ENCODE results near the gene PXDN. TPM values are rescaled to one million over a fixed set of nuclear protein-coding genes. Genes with fewer than 3 reads are reported as not detected.

Gene PXDN
- total RNA-seq, 1 donor from 2014 or later = 292 TPM

- no peak for DNase-seq (ENCODE audit: low spot score in 2 of 2, unreplicated experiment in 2 of 2)
- no peak for TF ChIP-seq CTCF (IDR thresholded peaks at IDR 0.05; ENCODE audit: unreplicated experiment)
- H3K4me1 Mint-ChIP-seq = peaks cover 6% of the 10 kb centered on the region
- no peaks in the 10 kb centered on the region for H3K27me3 Mint-ChIP-seq (ENCODE audit: low read depth)
- H3K36me3 Mint-ChIP-seq = peaks cover 31% of the 10 kb centered on the region
- H3K4me3 Mint-ChIP-seq = no peak overlapping the region
- H3K27ac Mint-ChIP-seq = no peak overlapping the region
- no peaks in the 10 kb centered on the region for H3K9me3 Mint-ChIP-seq
Measured at GRCh38 chr2:1687254-1687653, 57.1 kb downstream of the PXDN start.

- Mint-ChIP-seq H3K27ac (no peak overlapping the region), H3K27me3 (ENCODE audit: low read depth) (no peaks in the 10 kb centered on the region), H3K9me3 (no peaks in the 10 kb centered on the region), H3K4me1 (peaks cover 6% of the 10 kb centered on the region), H3K36me3 (peaks cover 30% of the 10 kb centered on the region), H3K4me3 (no peak overlapping the region)
- DNase-seq (ENCODE audit: low spot score in 2 of 2, unreplicated experiment in 2 of 2) = no peak
- TF ChIP-seq CTCF (IDR thresholded peaks at IDR 0.05; ENCODE audit: unreplicated experiment) = no peak
Measured at GRCh38 chr2:1686784-1687105, 57.6 kb downstream of the PXDN start.

- no peak overlapping the region for H3K4me3 Mint-ChIP-seq
- no peak for TF ChIP-seq CTCF (IDR thresholded peaks at IDR 0.05; ENCODE audit: unreplicated experiment)
- H3K27me3 Mint-ChIP-seq (ENCODE audit: low read depth) = no peaks in the 10 kb centered on the region
- peaks cover 6% of the 10 kb centered on the region for H3K4me1 Mint-ChIP-seq
- DNase-seq (ENCODE audit: low spot score in 2 of 2, unreplicated experiment in 2 of 2) = no peak
- peaks cover 30% of the 10 kb centered on the region for H3K36me3 Mint-ChIP-seq
- H3K9me3 Mint-ChIP-seq = no peaks in the 10 kb centered on the region
- H3K27ac Mint-ChIP-seq = no peak overlapping the region
Measured at GRCh38 chr2:1685957-1686783, 58.1 kb downstream of the PXDN start.

- Mint-ChIP-seq H3K36me3 (peaks cover 30% of the 10 kb centered on the region), H3K27me3 (ENCODE audit: low read depth) (no peaks in the 10 kb centered on the region), H3K9me3 (no peaks in the 10 kb centered on the region), H3K4me3 (no peak overlapping the region), H3K27ac (no peak overlapping the region), H3K4me1 (peaks cover 6% of the 10 kb centered on the region)
- no peak for DNase-seq (ENCODE audit: low spot score in 2 of 2, unreplicated experiment in 2 of 2)
- no peak for TF ChIP-seq CTCF (IDR thresholded peaks at IDR 0.05; ENCODE audit: unreplicated experiment)
Measured at GRCh38 chr2:1685078-1685956, 59.0 kb downstream of the PXDN start.

- Mint-ChIP-seq H3K9me3 (no peaks in the 10 kb centered on the region), H3K4me3 (no peak overlapping the region), H3K27me3 (ENCODE audit: low read depth) (no peaks in the 10 kb centered on the region), H3K36me3 (peaks cover 25% of the 10 kb centered on the region), H3K4me1 (peaks cover 6% of the 10 kb centered on the region), H3K27ac (no peak overlapping the region)
- DNase-seq (ENCODE audit: low spot score in 2 of 2, unreplicated experiment in 2 of 2) = no peak
- TF ChIP-seq CTCF (IDR thresholded peaks at IDR 0.05; ENCODE audit: unreplicated experiment) = no peak
Measured at GRCh38 chr2:1683297-1683696, 61.0 kb downstream of the PXDN start.
